GM18858 (cell line): ENCODE results near the gene RGMB.

Experiments
- ATAC-seq: cut with Tn5 transposase; IDR thresholded peaks from one replicate; pipeline ENCODE4 v1.9.1; 2021; ENCODE audit not compliant: unreplicated experiment

RGMB gene

DNA sequence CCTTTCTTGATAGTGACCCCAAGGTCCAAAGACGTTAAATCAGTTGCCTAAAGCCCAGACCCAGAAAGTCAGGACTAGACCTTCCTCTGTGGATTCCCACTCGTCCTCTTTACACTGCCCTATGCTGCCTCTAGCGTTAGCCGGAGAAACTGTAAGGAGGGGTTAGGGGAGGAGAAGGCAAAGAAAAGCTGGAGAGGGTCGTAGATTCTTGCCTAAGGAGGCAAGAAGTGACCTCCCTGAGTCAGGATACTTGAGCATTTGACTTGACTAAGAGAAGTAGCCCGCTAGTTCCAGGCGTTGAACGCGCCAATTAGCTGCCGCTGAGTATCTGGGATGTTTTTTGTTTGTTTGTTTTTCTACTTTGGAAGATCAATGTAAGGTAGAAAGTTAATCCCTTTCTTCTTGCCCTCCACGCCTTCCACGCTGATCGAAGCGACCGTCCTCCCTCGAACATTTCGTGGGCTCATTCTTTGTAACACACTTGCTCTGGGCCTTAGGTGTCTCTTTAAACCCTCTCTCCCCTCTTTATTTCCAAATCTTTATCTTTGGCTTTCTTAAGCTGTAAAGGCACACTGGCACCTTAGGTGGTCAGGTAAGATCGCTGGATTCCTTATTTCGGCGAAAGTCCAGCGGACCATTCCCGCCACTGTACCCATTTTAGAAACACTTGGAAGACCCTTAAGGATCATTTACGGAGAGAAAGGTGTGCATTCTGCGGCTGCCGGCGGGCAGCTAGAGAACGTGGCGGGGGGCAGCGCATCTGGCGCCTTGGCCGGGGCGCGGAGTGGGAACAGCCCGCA lies 5.1 kb upstream of the RGMB start:
- peak; percentile 43 for ATAC-seq

DNA sequence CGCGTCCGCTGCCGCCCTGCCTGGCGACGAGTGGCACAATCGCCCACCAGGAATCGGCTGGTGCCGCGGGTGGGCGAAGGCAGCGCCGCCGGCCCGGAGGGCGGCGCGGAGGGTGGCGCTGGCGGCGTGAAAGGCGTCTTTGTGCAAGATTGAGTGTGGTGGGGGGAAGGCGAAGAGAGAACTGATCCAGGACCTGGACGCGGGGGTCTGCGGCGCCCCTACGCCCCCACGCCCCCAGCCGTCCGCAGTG lies 4.6 kb upstream of the RGMB start:
- ATAC-seq: no peak

- no peak for ATAC-seq
These were observed 4.1 kb upstream of the RGMB start for GRCh38 chr5:98769210-98769958.

DNA sequence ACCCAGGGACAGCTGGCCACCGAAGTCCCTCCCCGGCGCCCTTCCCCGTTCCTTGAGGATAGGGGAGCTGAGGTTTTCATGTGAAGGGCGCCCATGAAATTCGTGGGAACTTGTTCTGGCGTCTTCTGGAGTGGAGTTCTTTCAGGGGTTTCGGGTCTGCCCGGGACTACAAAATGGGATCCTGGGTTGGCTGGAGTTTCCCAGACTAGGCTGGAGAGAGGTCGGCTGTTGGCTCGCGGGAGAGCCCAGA lies 3.6 kb upstream of the RGMB start:
- no peak for ATAC-seq

DNA sequence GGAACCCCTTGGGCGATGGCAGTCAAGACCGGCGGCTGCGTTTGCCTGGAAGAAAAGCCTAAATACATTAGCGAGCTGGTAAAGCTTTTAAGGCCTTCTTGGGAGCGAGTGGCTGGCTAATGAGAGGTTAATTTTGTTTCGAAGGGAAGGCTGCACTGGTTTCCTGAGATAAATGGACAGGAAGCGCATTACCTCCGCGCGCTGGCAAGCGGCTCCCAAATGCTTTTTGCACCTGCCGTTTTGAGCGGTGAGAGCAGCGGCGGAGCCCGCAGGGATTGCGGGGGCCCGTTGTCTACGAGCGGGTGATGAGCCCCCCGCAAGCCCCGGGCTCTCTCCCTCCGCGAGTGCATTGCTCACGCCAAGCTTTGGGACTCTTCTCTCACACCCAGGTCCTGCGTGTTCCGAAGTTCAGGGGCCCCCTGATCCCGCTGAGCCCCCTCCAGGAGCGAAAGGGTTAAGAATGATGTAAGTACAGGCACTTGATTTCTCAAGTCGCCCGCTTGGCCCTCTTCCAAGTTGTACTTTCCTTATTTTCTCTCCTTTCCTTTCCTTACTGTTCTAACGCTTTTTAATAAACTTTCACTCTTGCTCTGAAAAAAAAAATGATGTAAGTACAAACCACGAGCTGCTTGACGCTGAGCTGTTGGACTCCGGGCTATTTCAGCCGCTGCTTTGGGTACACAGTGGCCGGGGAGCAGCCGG lies 3.1 kb upstream of the RGMB start:
- ATAC-seq: no peak

GRCh38 chr5:98770911-98771322 lies 2.5 kb upstream of the RGMB start:
- ATAC-seq: no peak

DNA sequence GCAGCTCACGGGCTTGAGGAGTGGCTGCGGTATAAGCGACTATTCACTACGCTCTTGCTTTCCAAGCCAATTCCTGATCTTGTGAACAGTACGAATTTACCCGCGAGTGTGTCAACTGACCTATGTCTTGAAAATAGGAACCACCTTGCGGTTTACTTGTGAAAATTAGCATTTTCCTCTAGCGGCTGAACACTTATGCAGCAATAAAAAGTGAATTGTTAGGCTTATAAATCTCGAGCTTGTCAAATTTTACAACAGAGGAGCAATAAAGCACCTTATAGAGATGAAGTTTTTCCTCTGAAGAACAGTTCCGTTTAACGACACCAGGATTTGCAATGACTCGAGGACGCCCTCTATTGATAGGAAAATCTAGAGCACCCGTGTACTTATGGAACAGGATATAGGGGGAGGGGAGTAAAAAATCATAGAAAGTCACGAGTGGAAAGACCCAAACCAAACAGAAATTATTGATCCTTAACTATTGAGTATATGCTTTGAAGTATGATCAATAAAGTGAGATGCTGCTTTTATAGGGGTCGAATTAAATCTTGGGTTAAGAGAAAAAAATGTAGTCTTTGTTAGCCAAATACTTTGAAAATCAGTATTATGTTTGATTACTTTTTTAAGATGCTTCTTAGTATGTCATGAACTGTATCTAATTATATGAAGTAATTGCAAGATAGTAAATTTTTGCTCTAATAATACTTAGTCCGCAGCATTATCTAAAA lies 1.9 kb upstream of the RGMB start:
- peak; percentile 18 for ATAC-seq

DNA sequence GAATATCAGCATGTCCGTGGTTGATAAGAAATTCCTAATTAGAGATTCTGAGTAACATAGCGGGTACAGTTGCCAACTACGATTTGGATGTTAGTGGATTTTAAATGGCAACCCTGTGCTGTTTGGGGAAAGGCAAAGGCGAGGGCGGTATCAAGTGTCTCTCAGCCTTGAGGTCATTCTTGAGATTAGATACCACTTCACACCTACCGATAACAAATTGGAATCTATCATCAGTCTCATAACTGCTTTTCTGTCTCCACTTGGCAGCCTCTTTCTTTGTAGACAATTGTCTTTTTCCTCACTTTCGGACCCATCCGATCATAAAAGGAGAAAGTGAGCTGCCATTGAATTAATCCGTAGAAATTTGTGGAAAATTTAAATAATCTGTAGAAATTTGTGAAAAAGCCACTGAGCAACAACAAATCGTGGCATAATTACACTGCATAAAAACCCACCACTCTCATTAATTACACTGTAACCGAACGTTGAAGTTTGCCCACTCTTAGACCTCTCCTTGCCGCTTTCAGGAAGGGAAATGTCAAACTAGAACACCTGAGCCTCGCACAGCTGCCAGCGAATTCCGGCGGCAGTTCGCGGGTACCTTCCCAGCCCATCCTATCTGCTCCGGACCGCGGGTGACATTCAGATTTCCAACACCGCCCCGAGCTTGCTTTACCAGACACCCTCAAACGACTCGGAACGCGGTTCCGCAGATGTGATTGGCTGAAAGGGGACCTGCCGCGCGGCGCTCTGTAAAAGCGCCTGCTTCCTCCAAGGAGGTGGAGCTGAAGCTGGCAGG lies 849 bp upstream of the RGMB start:
- ATAC-seq: peak; percentile 10

- ATAC-seq: no peak
These were observed 324 bp upstream of the RGMB start for GRCh38 chr5:98773214-98773463.

DNA sequence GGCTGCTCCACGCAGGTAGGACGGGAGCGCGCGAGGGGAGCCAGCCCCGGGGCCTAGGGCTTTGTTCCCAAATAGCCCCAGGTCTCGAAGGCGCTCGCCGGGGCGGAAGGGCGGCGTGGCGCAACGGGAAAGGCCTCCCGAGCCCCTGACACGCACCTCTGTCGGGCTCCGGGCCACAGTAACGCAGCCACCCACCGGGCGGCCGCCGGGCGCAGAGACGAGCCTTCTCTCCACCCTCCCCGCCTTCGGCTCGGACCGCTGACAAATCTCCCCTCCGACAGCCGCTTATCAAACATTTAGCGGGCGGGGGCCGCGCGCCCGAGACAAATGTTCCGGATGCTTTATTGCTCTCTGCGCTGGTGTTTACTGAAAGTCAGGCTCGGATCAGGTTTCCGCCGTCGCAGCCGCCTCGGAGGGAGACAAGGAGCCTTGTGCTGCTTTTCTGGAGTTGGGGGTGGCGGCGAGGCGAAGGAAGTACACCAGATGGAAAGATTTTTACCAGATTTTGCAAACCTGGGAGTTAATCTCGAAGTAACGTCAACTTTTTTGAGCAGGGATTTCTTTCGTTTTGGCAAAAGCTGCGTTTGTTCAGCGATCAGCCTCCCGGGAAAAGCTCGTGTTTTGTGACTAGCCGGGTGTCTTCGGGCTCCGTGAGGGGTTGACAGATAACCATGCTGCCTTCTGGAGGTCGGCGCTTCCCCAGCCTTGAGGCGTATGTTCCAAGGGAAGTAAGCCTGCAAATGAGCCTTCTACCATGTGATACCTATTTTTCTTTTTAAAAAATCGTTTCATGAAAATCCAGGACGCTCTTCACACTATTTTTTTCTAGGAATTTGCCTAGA lies 950 bp downstream of the RGMB start:
- peak; percentile 27 for ATAC-seq

DNA sequence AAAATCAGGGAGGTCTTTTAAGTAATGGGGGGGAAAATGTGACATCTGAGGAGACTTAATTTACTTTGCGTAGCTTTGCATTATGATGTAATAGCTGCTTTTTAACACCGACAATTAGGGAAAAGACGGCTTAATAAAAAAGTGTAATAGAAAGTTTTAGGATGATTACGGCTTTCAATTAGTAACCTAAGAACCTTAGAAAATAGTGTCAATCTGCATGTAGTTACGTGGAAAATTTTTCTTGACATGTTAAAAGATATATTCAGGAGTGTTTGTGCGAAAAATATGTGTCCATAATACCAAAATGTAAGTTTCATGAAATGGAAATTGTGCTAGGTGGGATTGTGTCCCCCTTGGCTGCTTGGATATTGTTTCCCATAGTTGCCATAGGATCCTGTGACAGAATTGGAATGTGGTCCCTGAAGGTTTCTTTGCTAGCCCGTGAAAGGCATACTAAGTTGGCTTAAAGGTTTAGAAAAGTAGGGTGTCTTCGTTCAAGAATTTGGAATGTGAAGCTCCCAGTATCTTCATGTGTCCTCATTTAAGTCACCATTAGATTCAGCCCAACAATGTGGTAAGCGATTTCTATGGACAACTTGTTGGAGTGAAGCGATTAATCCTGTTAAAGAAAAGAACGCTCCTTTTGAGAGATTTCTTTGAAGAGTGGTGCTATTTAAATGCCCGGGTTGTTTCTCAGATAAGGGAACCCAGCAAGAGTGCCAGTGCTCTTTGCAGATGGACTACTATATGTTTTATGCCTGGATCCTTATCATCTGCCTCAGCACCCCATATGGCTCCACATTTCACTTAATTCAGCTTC lies 2.0 kb downstream of the RGMB start:
- ATAC-seq: no peak

- no peak for ATAC-seq
These were observed 2.7 kb downstream of the RGMB start for GRCh38 chr5:98776066-98776705.

GRCh38 chr5:98777295-98777694 lies 3.8 kb downstream of the RGMB start:
- no peak for ATAC-seq

DNA sequence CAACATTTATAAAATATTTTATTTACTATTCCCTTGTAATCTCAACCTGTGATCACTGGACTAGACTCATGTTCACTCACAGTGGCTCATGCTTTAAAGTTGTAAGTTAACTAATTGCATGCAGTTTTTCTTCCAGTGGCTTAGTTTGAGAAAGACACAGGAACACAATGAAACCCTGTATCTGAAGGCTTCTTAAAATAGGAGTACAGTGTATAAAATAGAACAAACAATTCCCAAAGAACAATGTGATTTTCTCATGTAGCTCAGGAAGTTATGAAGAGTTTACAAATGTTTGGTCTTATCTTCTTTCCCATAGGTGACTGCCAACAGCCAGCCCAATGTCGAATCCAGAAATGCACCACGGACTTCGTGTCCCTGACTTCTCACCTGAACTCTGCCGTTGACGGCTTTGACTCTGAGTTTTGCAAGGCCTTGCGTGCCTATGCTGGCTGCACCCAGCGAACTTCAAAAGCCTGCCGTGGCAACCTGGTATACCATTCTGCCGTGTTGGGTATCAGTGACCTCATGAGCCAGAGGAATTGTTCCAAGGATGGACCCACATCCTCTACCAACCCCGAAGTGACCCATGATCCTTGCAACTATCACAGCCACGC lies 5.9 kb downstream of the RGMB start:
- ATAC-seq: no peak

DNA sequence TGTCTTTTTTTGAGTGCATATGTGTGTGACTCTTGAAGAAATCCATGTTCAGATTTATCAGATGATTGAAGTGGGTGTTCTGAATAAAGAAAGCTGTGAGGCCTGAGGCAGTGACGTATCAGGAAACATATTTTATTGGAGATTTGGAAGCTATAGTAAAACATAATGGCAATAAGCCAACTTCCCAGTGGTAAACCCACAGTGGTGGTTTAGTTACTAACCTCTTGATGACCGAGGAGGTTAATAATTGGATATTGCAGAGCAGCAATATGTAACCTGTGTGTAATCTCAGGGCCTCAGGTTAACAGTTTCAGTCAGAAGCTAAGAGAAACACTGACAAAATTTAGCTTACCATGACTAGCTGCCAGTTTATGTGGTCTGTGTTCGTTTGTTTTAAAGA lies 6.9 kb downstream of the RGMB start:
- no peak for ATAC-seq

DNA sequence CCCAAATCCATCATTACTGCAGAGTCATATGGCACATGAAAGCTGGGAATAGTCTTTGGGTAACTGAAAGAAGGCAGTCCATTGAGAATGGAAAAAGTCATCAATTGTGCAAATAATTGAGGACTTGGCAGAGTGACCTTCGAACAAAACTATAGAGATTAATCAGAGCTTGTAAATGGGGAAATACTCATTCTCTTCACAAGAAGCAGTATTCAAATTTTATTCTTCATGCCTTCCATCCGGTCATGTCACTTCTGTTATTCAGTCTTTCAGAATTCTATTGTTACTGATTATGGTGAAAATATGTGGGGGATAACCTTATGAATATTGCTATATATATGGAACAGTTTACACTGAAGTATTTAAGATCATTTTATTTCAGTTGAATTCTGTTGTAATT lies 8.1 kb downstream of the RGMB start:
- ATAC-seq: no peak

DNA sequence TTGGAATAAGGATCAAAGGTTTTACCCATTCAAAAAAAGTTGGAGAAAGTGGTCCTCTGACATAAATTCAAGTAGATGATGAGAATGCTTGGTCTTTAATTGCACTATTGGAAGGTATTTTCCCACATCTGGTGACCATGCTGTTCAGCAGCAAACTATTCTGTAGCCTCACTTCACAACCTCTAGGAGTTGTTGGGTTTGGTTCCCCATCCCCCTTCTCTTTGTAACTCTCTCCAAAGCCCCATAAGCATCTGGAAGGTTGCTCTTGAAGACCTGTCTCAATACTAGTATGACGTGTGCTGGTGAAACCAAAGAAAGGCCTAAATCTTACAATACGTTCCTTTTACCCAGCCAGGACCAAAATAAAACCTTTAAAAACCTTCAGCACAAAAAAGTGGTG lies 8.5 kb downstream of the RGMB start:
- no peak for ATAC-seq

- ATAC-seq: no peak
These were observed 9.7 kb downstream of the RGMB start for GRCh38 chr5:98783051-98783649.
